Subcutaneous abdominal adipose tissue (tissue), 5 donors: ENCODE data around the gene SPIRE1.
"Not testable (repeated sequence)": the region's sequence is repeated elsewhere in the genome, so short reads cannot be mapped to it uniquely, and the experiment has no call there.

Experiments used
- H3K27ac ChIP-seq: one replicate; pipeline ENCODE4 v1.7.0; 2013; ENCODE audit warnings: low read depth, mild to moderate bottlenecking, inconsistent platforms, low read length, moderate library complexity
- H3K27me3 ChIP-seq, 5 donors: one replicate each; pipeline ENCODE4 v1.7.0; 2013; ENCODE audit warnings: low read length in 5 of 5, inconsistent platforms in 1 of 5; ENCODE audit not compliant: control insufficient read depth in 5 of 5, insufficient read depth in 4 of 5
- H3K36me3 ChIP-seq, 5 donors: one replicate each; pipeline ENCODE4 v1.7.0; 2013; ENCODE audit warnings: low read length in 5 of 5; ENCODE audit not compliant: control insufficient read depth in 5 of 5, insufficient read depth in 5 of 5
- H3K4me1 ChIP-seq, 5 donors: one replicate each; pipeline ENCODE4 v1.7.0; 2013; ENCODE audit warnings: low read length in 5 of 5, mild to moderate bottlenecking in 3 of 5, moderate library complexity in 1 of 5; ENCODE audit not compliant: control insufficient read depth in 5 of 5, insufficient read depth in 5 of 5
- H3K4me3 ChIP-seq, 5 donors: one replicate each; pipeline ENCODE4 v1.7.0; 2013; ENCODE audit warnings: low read length in 5 of 5, low read depth in 1 of 5
- H3K9ac ChIP-seq, 5 donors: one replicate each; pipeline ENCODE4 v1.7.0; 2013; ENCODE audit warnings: low read length in 5 of 5, mild to moderate bottlenecking in 4 of 5, moderate library complexity in 3 of 5
- H3K9me3 ChIP-seq, 5 donors: one replicate each; pipeline ENCODE4 v1.7.0; 2013; ENCODE audit warnings: low read length in 5 of 5; ENCODE audit not compliant: control insufficient read depth in 5 of 5
- donor health status: healthy.
- donor health status: healthy.
- donor health status: healthy.
- donor health status: healthy.
- donor health status: healthy.

Gene SPIRE1

DNA sequence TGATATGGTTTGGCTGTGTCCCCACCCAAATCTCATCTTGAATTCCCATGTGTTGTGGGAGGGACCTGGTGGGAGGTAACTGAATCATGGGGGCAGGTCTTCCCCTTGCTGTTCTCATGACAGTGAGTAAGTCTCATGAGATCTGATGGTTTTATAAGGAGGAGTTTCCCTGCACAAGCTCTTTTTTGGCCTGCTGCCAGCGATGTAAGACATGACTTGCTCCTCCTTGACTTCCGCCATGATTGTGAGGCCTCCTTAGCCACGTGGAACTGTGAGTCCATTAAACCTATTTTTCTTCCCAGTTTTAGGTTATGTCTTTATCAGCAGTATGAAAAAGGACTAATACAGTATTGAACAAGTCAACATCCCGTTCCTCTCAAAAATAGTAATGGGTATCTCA lies 118.7 kb downstream of the SPIRE1 start:
- not testable (repeated sequence) for H3K27me3 ChIP-seq, H3K27ac ChIP-seq, H3K9ac ChIP-seq, H3K36me3 ChIP-seq, H3K4me3 ChIP-seq, H3K4me1 ChIP-seq
- peaks cover 3 to 13% (median 7%) of the 10 kb centered on the region in 5 donors for H3K9me3 ChIP-seq

GRCh38 chr18:12534820-12535219 lies 123.1 kb downstream of the SPIRE1 start:
- Histone ChIP-seq H3K9ac (no peak overlapping the region), H3K9me3 (no peaks in the 10 kb centered on the region), H3K4me1 (no peaks in the 10 kb centered on the region), H3K4me3 (no peak overlapping the region), H3K36me3 (no peaks in the 10 kb centered on the region), H3K27me3 (no peaks in the 10 kb centered on the region), H3K27ac (no peak overlapping the region)

DNA sequence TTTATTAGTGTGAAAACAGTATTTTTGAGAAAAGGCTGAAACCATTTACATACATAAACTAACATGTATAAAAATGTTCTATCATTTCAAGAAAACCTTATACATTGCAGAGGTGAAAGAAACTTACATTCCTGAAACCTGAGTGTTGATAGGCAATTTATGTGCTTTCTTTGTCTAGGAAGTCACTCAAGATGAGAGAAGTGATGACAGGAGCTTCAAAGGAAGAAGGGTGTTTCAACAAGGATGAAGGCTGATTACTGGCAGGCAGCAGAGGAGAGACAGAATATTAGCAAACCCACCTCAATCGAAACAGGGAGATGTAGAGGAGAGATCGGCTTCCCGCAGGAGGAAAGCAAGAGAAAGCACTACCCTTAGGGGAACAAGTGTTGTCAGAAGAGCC lies 125.2 kb downstream of the SPIRE1 start:
- Histone ChIP-seq H3K9ac (no peak overlapping the region), H3K4me1 (no peaks in the 10 kb centered on the region), H3K4me3 (no peak overlapping the region), H3K27me3 (no peaks in the 10 kb centered on the region), H3K9me3 (no peaks in the 10 kb centered on the region), H3K27ac (no peak overlapping the region), H3K36me3 (no peaks in the 10 kb centered on the region)

DNA sequence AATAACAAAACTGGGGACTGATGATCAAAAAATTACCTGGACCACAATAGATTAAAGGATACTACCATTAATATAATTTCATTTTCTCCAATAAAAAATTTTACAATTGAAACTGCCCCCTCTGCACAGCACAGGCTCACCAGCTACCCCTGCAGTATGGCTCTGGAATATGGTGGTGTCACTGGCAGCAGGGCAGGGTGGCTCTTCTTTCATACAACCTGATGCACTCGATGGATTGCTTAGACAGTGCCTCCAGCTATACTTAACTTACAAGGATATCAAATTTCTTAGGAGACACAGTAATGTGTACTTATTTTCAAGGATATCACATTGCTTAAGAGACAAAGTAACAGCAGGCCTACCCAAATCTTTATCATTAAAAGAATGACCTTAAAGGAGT lies 126.2 kb downstream of the SPIRE1 start:
- no peaks in the 10 kb centered on the region for H3K36me3 ChIP-seq
- no peaks in the 10 kb centered on the region for H3K9me3 ChIP-seq
- H3K9ac ChIP-seq: no peak overlapping the region
- no peaks in the 10 kb centered on the region for H3K4me1 ChIP-seq
- H3K27ac ChIP-seq: no peak overlapping the region
- H3K4me3 ChIP-seq: no peak overlapping the region
- H3K27me3 ChIP-seq: no peaks in the 10 kb centered on the region

GRCh38 chr18:12520442-12520992 lies 137.4 kb downstream of the SPIRE1 start:
- no peaks in the 10 kb centered on the region for H3K36me3 ChIP-seq

DNA sequence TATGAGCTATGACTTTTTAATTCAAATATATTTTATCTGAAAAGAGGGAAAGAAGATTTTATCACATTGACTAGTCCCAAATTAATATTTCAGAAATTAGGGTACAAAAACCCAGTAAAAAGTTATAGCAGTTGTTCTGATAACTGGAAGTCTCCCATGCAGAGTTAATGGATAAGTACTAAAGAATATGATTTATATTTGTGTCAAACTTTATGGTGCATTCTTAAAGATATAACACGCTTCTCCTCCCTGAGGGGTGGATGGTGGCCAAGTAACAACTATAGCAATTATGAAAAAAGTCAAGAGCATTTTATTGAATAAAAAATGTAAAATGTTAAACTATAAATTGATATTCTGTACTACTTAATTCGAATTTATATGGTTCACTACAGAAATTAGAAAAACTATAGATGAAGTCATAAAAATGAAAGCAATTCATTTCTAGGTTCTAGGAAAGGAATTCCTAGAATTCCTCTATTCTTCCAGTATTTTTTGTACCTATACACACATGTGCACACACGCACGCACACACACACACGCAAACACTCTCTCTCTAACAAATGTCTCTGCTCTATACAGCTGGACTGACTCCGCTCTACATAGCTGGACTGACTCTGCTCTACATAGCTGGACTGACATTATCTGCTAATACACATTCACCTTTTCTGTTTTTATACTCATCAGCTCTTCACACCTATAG lies 138.9 kb downstream of the SPIRE1 start:
- no peaks in the 10 kb centered on the region for H3K36me3 ChIP-seq
- no peak overlapping the region for H3K27ac ChIP-seq
- no peak overlapping the region for H3K4me3 ChIP-seq
- no peaks in the 10 kb centered on the region for H3K27me3 ChIP-seq
- H3K9ac ChIP-seq: no peak overlapping the region
- no peaks in the 10 kb centered on the region for H3K9me3 ChIP-seq
- H3K4me1 ChIP-seq: peaks cover 0 to 34% (median 16%) of the 10 kb centered on the region in 5 donors

More at GRCh38 chr18:12520442-12520992, 137.4 kb downstream of the SPIRE1 start:
- H3K9ac ChIP-seq: no peak overlapping the region
- no peaks in the 10 kb centered on the region for H3K9me3 ChIP-seq
- H3K27me3 ChIP-seq: no peaks in the 10 kb centered on the region
- H3K4me3 ChIP-seq: no peak overlapping the region
- no peak overlapping the region for H3K27ac ChIP-seq
- H3K4me1 ChIP-seq: peaks cover 0 to 32% (median 11%) of the 10 kb centered on the region in 5 donors

DNA sequence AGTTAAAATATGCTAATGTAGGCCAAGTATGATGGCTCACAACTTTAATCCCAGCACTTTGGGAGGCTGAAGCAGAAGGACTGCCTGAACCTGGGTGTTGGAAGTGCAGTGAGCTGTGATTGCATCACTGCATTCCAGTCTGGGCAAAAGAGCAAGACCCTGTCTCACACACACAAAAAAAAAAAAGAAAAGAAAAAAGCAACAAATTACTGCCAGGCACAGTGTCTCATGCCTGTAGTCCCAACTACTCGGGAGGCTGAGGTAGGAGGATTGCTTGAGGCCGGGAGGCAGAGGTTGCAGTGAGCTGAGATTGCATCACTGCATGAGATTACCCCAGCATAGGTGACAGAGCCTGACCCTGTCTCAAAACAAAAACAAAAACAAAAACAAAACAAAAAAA lies 139.6 kb downstream of the SPIRE1 start:
- Histone ChIP-seq H3K9me3 (no peaks in the 10 kb centered on the region), H3K27me3 (no peaks in the 10 kb centered on the region), H3K36me3 (no peaks in the 10 kb centered on the region), H3K4me1 (peaks cover 0 to 34% (median 16%) of the 10 kb centered on the region in 5 donors), H3K4me3 (no peak overlapping the region), H3K27ac (no peak overlapping the region), H3K9ac (no peak overlapping the region)

DNA sequence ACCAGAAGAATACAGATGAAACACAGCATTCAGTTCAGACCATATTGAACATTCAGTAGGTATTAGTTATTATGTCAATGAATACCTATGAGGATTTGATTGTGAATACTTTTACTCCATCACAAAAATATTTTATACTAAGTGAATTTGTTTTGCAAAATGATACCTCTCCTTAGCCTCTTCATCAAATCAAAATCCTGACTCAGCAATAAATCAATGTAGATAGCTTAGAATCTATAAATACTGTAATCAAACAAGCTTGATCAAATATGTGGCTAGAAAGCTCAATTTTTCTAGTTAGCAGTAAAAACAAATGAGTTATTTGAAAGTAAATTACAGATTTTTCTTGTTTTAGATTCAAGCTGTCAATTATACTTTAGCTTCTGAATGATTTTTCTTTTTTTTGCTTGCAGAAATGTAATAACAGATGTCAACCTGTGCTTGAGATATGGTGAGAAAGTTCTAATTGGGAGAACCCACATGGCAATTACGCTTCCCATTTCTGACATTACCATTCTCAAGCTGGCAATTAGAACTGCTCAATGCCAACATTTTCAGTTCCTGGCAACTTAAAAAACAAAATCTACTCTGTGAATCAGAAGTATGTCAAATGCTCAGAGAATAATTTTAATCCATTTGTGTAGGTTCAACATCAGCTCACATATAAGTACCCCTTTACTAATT lies 140.6 kb downstream of the SPIRE1 start:
- H3K27ac ChIP-seq: no peak overlapping the region
- H3K9me3 ChIP-seq: no peaks in the 10 kb centered on the region
- H3K9ac ChIP-seq: no peak overlapping the region
- no peaks in the 10 kb centered on the region for H3K36me3 ChIP-seq
- no peak overlapping the region for H3K4me3 ChIP-seq
- H3K4me1 ChIP-seq: peaks cover 0 to 34% (median 16%) of the 10 kb centered on the region in 5 donors
- no peaks in the 10 kb centered on the region for H3K27me3 ChIP-seq

GRCh38 chr18:12516049-12516630 lies 141.8 kb downstream of the SPIRE1 start:
- H3K9me3 ChIP-seq: no peaks in the 10 kb centered on the region
- peaks cover 0 to 3% (median under 1%) of the 10 kb centered on the region in 5 donors for H3K36me3 ChIP-seq
- no peaks in the 10 kb centered on the region for H3K27me3 ChIP-seq
- peak overlapping the region in 1 of 5 donors; percentile 11 for H3K9ac ChIP-seq
- H3K27ac ChIP-seq: no peak overlapping the region
- no peak overlapping the region for H3K4me3 ChIP-seq
- peaks cover 0 to 34% (median 16%) of the 10 kb centered on the region in 5 donors for H3K4me1 ChIP-seq

DNA sequence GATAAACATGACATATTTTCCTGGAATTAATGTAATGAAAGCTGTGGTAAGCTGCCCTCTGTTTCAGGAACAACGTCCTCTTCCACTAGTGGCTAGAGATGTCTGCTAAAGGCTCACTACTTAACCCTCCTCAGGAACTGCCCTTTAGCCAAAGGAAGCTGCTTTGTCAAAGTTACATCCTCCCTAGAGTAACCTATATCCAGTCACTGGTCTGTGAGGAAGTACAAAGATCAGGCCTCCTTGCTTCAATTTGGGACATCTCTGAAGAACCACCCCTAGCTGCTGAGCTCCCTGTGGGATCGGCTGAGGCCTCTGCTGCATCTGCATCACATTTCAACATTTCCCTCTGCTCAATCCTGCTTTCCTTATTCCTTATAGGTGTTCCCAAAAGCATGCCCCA lies 142.4 kb downstream of the SPIRE1 start:
- Histone ChIP-seq H3K4me1 (peaks cover 0 to 34% (median 16%) of the 10 kb centered on the region in 5 donors), H3K9me3 (no peaks in the 10 kb centered on the region), H3K4me3 (no peak overlapping the region), H3K9ac (peak overlapping the region in 1 of 5 donors; percentile 11), H3K27ac (no peak overlapping the region), H3K27me3 (no peaks in the 10 kb centered on the region), H3K36me3 (peaks cover 0 to 8% (median 4%) of the 10 kb centered on the region in 5 donors)
